ENCODE results near the gene CIRBP. TPM values are rescaled to one million over a fixed set of nuclear protein-coding genes. Genes with fewer than 3 reads are reported as not detected.
A peak's percentile ranks its signal among the peaks of the same experiment; 100 is the strongest.
"Not testable (repeated sequence)": the region's sequence is repeated elsewhere in the genome, so short reads cannot be mapped to it uniquely, and the experiment has no call there.

Gene CIRBP
- total RNA-seq, 1 donor from 2014 or later = 659 TPM

- H3K36me3 Mint-ChIP-seq = no peaks in the 10 kb centered on the region
- H3K27me3 Mint-ChIP-seq (ENCODE audit: low read depth) = no peaks in the 10 kb centered on the region
- H3K4me3 Mint-ChIP-seq = peak within 1 kb of the TSS; percentile 76
- H3K27ac Mint-ChIP-seq = peak within 1 kb of the TSS; percentile 92
- peaks cover 24% of the 10 kb centered on the region for H3K4me1 Mint-ChIP-seq
- DNase-seq (ENCODE audit: low spot score in 2 of 2, unreplicated experiment in 2 of 2) = peak; percentile 84 to 85
- no peak for TF ChIP-seq CTCF (IDR thresholded peaks at IDR 0.05; ENCODE audit: unreplicated experiment)
- no peaks in the 10 kb centered on the region for H3K9me3 Mint-ChIP-seq
Measured at GRCh38 chr19:1241417-1242095, 27.6 kb upstream of the CIRBP start, which contains the start of gene ATP5F1D. ATP5F1D (plus strand) TSS chr19:1241751; CDS start chr19:1241851, 100 bp downstream.

- DNase-seq (ENCODE audit: low spot score in 2 of 2, unreplicated experiment in 2 of 2) = peak; percentile 76 to 90
- Mint-ChIP-seq H3K4me3 (peak overlapping the region; percentile 47), H3K27me3 (ENCODE audit: low read depth) (no peaks in the 10 kb centered on the region), H3K36me3 (no peaks in the 10 kb centered on the region), H3K4me1 (peaks cover 15% of the 10 kb centered on the region), H3K27ac (peak overlapping the region; percentile 77), H3K9me3 (no peaks in the 10 kb centered on the region)
- peak; percentile 77 for TF ChIP-seq CTCF (IDR thresholded peaks at IDR 0.05; ENCODE audit: unreplicated experiment)
Measured at GRCh38 chr19:1243768-1244692, 25.1 kb upstream of the CIRBP start.

GRCh38 chr19:1244693-1245451, 24.3 kb upstream of the CIRBP start:
- Mint-ChIP-seq H3K9me3 (no peaks in the 10 kb centered on the region), H3K36me3 (no peaks in the 10 kb centered on the region), H3K27ac (peak overlapping the region; percentile 77), H3K4me3 (peak overlapping the region; percentile 47), H3K4me1 (peaks cover 12% of the 10 kb centered on the region), H3K27me3 (ENCODE audit: low read depth) (no peaks in the 10 kb centered on the region)
- DNase-seq (ENCODE audit: low spot score in 2 of 2, unreplicated experiment in 2 of 2) = no peak
- TF ChIP-seq CTCF (IDR thresholded peaks at IDR 0.05; ENCODE audit: unreplicated experiment) = peak; percentile 10

GRCh38 chr19:1245494-1246264, 23.5 kb upstream of the CIRBP start:
- H3K27me3 Mint-ChIP-seq (ENCODE audit: low read depth) = no peaks in the 10 kb centered on the region
- no peak overlapping the region for H3K4me3 Mint-ChIP-seq

GRCh38 chr19:1246265-1247087, 22.7 kb upstream of the CIRBP start:
- not testable (repeated sequence) for DNase-seq (ENCODE audit: low spot score in 2 of 2, unreplicated experiment in 2 of 2); H3K27ac Mint-ChIP-seq; H3K9me3 Mint-ChIP-seq; H3K4me1 Mint-ChIP-seq; H3K4me3 Mint-ChIP-seq; H3K27me3 Mint-ChIP-seq (ENCODE audit: low read depth); H3K36me3 Mint-ChIP-seq

More at GRCh38 chr19:1245494-1246264, 23.5 kb upstream of the CIRBP start:
- no peak for DNase-seq (ENCODE audit: low spot score in 2 of 2, unreplicated experiment in 2 of 2)
- Mint-ChIP-seq H3K4me1 (peaks cover 12% of the 10 kb centered on the region), H3K9me3 (no peaks in the 10 kb centered on the region), H3K36me3 (no peaks in the 10 kb centered on the region), H3K27ac (no peak overlapping the region)
- TF ChIP-seq CTCF (IDR thresholded peaks at IDR 0.05; ENCODE audit: unreplicated experiment) = no peak

All from mesothelial cell of epicardium (in vitro differentiated cells).